B cell (primary cell): ENCODE data around the gene VAMP1. TPM values are rescaled to one million over a fixed set of nuclear protein-coding genes. Genes with fewer than 3 reads are reported as not detected.

Experiments
- ATAC-seq: fragments of 200-7000 bp; cut with Tn5 transposase; one replicate; pipeline ENCODE4 v1.10.0; 2021; ENCODE audit warnings: low read depth, mild to moderate bottlenecking, moderate number of reproducible peaks, moderate library complexity
- CTCF ChIA-PET: fragments of 350-600 bp; sonication (Branson Sonifier 250); formaldehyde crosslinking; loops from one replicate; lab custom pipeline; 2021; ENCODE audit warnings: antibody characterized with exemption, inconsistent platforms; lab: Charles Lee
- POLR2A ChIA-PET: fragments of 350-600 bp; sonication (Branson Sonifier 250); formaldehyde crosslinking; loops from one replicate; lab custom pipeline; 2021; ENCODE audit warnings: antibody characterized with exemption; lab: Charles Lee
- DNase-seq: peaks from one replicate; pipeline ENCODE4 v3.0.0; 2013
- H2AFZ ChIP-seq: 2 replicates; pipeline ENCODE4 v1.6.1; 2012; ENCODE audit warnings: mild to moderate bottlenecking, low read depth, low read length; ENCODE audit not compliant: insufficient read depth, poor library complexity, severe bottlenecking
- H3K27ac ChIP-seq, 2 donors: 1 replicate in 1 of 2; 2 replicates in 1 of 2; pipeline ENCODE4 v1.5.1; 2012 to 2013; ENCODE audit warnings: low read length in 2 of 2, mild to moderate bottlenecking in 2 of 2, moderate library complexity in 1 of 2
- H3K27me3 ChIP-seq, 4 experiments: fragments of 200-600 bp in 1 of 4; sonication (generic) in 1 of 4; replicated peaks in 1 of 4; 1 replicate in 2 of 4; 2 replicates in 2 of 4; pipeline versions ENCODE4 v1.6.1 to v1.7.0; 2013 to 2016; ENCODE audit warnings: low read length in 3 of 4, mild to moderate bottlenecking in 2 of 4, mixed read lengths in 1 of 4, moderate library complexity in 1 of 4; ENCODE audit not compliant: insufficient read depth in 4 of 4, control insufficient read depth in 3 of 4; ENCODE audit errors: control extremely low read depth in 1 of 4
- H3K36me3 ChIP-seq, 2 experiments: replicated peaks in 1 of 2; 1 replicate in 1 of 2; 2 replicates in 1 of 2; pipeline versions ENCODE4 v1.6.1 to v1.7.1; 2013; ENCODE audit warnings: low read length in 1 of 2; ENCODE audit not compliant: insufficient read depth in 2 of 2, control insufficient read depth in 1 of 2; ENCODE audit errors: control extremely low read depth in 1 of 2, extremely low read depth in 1 of 2
- H3K4me1 ChIP-seq, 2 donors: fragments of 200-600 bp in 1 of 2; sonication (generic) in 1 of 2; 1 replicate in 1 of 2; 2 replicates in 1 of 2; pipeline versions ENCODE4 v1.5.1 to v1.6.1; 2013 to 2017; ENCODE audit warnings: low read length in 2 of 2; ENCODE audit not compliant: control insufficient read depth in 2 of 2, insufficient read depth in 2 of 2
- H3K4me2 ChIP-seq: replicated peaks from 2 replicates; pipeline ENCODE3; 2012; ENCODE audit warnings: mild to moderate bottlenecking, low read depth, low read length; ENCODE audit not compliant: poor library complexity, severe bottlenecking
- H3K4me3 ChIP-seq, 5 experiments: fragments of 200-600 bp in 1 of 5; sonication (generic) in 1 of 5; 1 replicate in 3 of 5; 2 replicates in 2 of 5; pipeline versions ENCODE4 v1.5.1 to v1.7.0; 2011 to 2016; ENCODE audit warnings: low read length in 4 of 5, mild to moderate bottlenecking in 4 of 5, low read depth in 2 of 5, control low read depth in 1 of 5, moderate library complexity in 1 of 5; ENCODE audit not compliant: insufficient read depth in 1 of 5; ENCODE audit errors: control extremely low read depth in 1 of 5, extremely low read depth in 1 of 5
- H3K79me2 ChIP-seq: fragments of 200-600 bp; sonication (generic); one replicate; pipeline ENCODE4 v1.6.0; 2016; ENCODE audit warnings: low read length; ENCODE audit not compliant: control insufficient read depth, insufficient read depth
- H3K9ac ChIP-seq: fragments of 200-600 bp; sonication (generic); 2 replicates; pipeline ENCODE4 v1.6.1; 2017; ENCODE audit warnings: mild to moderate bottlenecking, low read length, moderate library complexity
- H3K9me3 ChIP-seq, 3 donors: one replicate each; pipeline versions ENCODE4 v1.6.1 to v1.7.1; 2013; ENCODE audit warnings: low read length in 2 of 3; ENCODE audit not compliant: control insufficient read depth in 2 of 3, insufficient read depth in 1 of 3; ENCODE audit errors: control extremely low read depth in 1 of 3
- H4K20me1 ChIP-seq: 2 replicates; pipeline ENCODE4 v1.6.0; 2012; ENCODE audit warnings: mild to moderate bottlenecking, low read length; ENCODE audit not compliant: insufficient read depth, control insufficient read depth, poor library complexity, severe bottlenecking
- H3K27ac Mint-ChIP-seq: one replicate; pipeline ENCODE4 v1.8.0; 2021; ENCODE audit warnings: mixed read lengths
- H3K27me3 Mint-ChIP-seq: one replicate; pipeline ENCODE4 v1.8.0; 2021; ENCODE audit warnings: mixed read lengths
- H3K4me1 Mint-ChIP-seq: one replicate; pipeline ENCODE4 v1.8.0; 2021; ENCODE audit warnings: mixed read lengths
- H3K4me3 Mint-ChIP-seq: one replicate; pipeline ENCODE4 v1.8.0; 2021; ENCODE audit warnings: mixed read lengths
- H3K9me3 Mint-ChIP-seq: one replicate; pipeline ENCODE4 v1.8.0; 2022; ENCODE audit warnings: mixed read lengths; ENCODE audit not compliant: insufficient read depth
- CTCF ChIP-seq: fragments of 200-600 bp; IDR thresholded peaks from one replicate; pipeline ENCODE4 v1.8.0; 2022; ENCODE audit warnings: antibody characterized with exemption, mild to moderate bottlenecking
- EZH2 ChIP-seq: IDR thresholded peaks from 2 replicates; pipeline ENCODE4 v1.6.1; 2012; ENCODE audit warnings: borderline replicate concordance, low read depth, mild to moderate bottlenecking, moderate library complexity, low read length; ENCODE audit not compliant: insufficient read depth, poor library complexity, severe bottlenecking
- WGBS: methylation state at CpG from one replicate; pipeline ENCODE4 v1.1.5; 2013; ENCODE audit warnings: missing lambda C conversion rate; ENCODE audit not compliant: insufficient coverage; 5-methylcytosine and 5-hydroxymethylcytosine counted together
- intact Hi-C: fragments of 100-400 bp; cut with micrococcal nuclease; formaldehyde crosslinking; loops from one replicate; pipeline ENCODE4 v1.10.0; 2022
- polyA plus RNA-seq: library from polyadenylated mRNA; depleted of rRNA; stranded (reverse); fragments of >200 nt; gene quantifications from 2 replicates; pipeline ENCODE4 v1.2.3, GENCODE V29; 2012
- total RNA-seq, 2 donors: library from RNA; stranded (reverse); fragments of 120-200 nt in 1 of 2; gene quantifications; 1 replicate in 1 of 2; 2 replicates in 1 of 2; pipeline versions ENCODE4 v1.2.3 to v1.2.4, GENCODE V29; 2013 to 2022

Gene VAMP1
- total and polyA plus RNA-seq, 2 donors (not counting 1 experiment from before 2014, with no cell fraction given) = 62.4 to 98.9 TPM

DNA sequence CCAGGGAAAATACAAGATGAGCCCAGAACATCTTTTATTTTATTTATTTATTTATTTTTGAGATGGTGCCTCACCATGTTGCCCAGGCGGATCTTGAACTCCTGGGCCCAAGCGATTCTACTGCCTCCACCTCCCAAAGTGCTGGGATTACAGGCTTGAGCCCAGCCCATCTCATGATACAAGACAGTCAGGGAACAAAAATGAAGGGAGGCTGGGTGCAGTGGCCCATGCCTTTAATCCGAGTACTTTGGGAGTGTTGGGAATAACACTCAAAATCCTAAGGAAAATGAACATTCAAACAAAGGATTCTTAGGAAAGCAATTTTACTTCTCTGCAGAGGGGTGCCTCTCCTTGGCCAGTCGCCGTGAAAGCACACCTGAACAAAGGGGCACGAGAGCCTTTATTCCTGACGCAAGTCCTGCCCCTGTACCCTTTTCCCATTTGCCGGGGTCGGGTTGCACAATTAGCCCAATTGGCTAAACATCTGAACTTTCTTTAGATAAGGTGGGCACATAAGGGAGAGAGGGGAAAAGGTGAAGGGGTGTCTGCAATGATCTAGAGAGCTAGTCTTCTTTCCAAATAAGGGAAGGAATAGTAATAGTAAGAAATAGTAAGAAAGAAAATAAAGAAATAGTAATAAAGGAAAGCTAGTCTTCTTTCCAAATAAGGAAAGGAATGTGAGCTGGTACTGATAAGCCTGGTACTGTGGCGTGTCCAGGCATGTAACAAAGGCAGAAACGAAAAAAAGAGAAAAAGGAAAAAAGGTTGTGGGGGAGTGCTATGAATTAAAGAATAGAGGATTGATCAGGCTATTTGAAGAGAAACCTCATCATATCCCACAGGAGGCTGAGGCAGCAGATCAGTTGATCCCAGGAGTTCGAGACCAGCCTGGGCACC is 36.9 kb upstream of the VAMP1 start:
- CTCF ChIA-PET = no interaction called here

More for the DNA sequence above, 36.9 kb upstream of the VAMP1 start:
- Mint-ChIP-seq H3K27ac (no peak overlapping the region), H3K9me3 (no peaks in the 10 kb centered on the region), H3K27me3 (no peaks in the 10 kb centered on the region), H3K4me1 (no peaks in the 10 kb centered on the region), H3K4me3 (no peak overlapping the region)
- H3K27me3 ChIP-seq = no peaks in the 10 kb centered on the region
- H2AFZ ChIP-seq = no peak overlapping the region
- H3K79me2 ChIP-seq = peaks cover 44% of the 10 kb centered on the region
- WGBS = 96% methylated on average over 7 of the region's 12 CpGs
- no peak overlapping the region for H3K4me2 ChIP-seq
- DNase-seq (no peak), ATAC-seq (no peak)
- H3K36me3 ChIP-seq = peaks cover 0 to 37% of the 10 kb centered on the region in 2 experiments
- H3K4me3 ChIP-seq = no peak overlapping the region
- intact Hi-C loops = no loop called here
- TF ChIP-seq EZH2 (no peak), CTCF (no peak)
- H3K9me3 ChIP-seq = no peaks in the 10 kb centered on the region
- H3K9ac ChIP-seq = no peak overlapping the region
- no peaks in the 10 kb centered on the region for H4K20me1 ChIP-seq
- H3K4me1 ChIP-seq = no peaks in the 10 kb centered on the region
- POLR2A ChIA-PET = no interaction called here
- H3K27ac ChIP-seq = no peak overlapping the region
